Duodenal mucosa (tissue), 2 donors: ENCODE data around the gene BLOC1S5.

Source experiments
- H3K27ac ChIP-seq: one replicate; pipeline ENCODE4 v1.7.0; 2013; ENCODE audit warnings: low read depth, low read length
- H3K27me3 ChIP-seq, 2 donors: one replicate each; pipeline ENCODE4 v1.7.0; 2013; ENCODE audit warnings: low read length in 2 of 2, control low read depth in 1 of 2; ENCODE audit not compliant: insufficient read depth in 2 of 2, control insufficient read depth in 1 of 2
- H3K36me3 ChIP-seq, 2 donors: one replicate each; pipeline ENCODE4 v1.7.0; 2013; ENCODE audit warnings: low read length in 2 of 2, control low read depth in 1 of 2; ENCODE audit not compliant: insufficient read depth in 2 of 2, control insufficient read depth in 1 of 2
- H3K4me1 ChIP-seq, 2 donors: one replicate each; pipeline ENCODE4 v1.7.0; 2013; ENCODE audit warnings: low read length in 2 of 2, control low read depth in 1 of 2; ENCODE audit not compliant: insufficient read depth in 2 of 2, control insufficient read depth in 1 of 2
- H3K4me3 ChIP-seq, 2 donors: one replicate each; pipeline ENCODE4 v1.7.0; 2013; ENCODE audit warnings: low read length in 2 of 2, low read depth in 1 of 2
- H3K9ac ChIP-seq, 2 donors: one replicate each; pipeline ENCODE4 v1.7.0; 2013; ENCODE audit warnings: low read length in 2 of 2, low read depth in 1 of 2
- H3K9me3 ChIP-seq, 2 donors: one replicate each; pipeline ENCODE4 v1.7.0; 2013; ENCODE audit warnings: low read length in 2 of 2, control low read depth in 1 of 2; ENCODE audit not compliant: control insufficient read depth in 1 of 2

Gene BLOC1S5

GRCh38 chr6:7976485-7977056 lies 87.6 kb downstream of the BLOC1S5 start:
- Histone ChIP-seq H3K4me1 (peaks cover 24% of the 10 kb centered on the region in 2 donors), H3K4me3 (no peak overlapping the region), H3K27ac (no peak overlapping the region), H3K9me3 (no peaks in the 10 kb centered on the region), H3K27me3 (no peaks in the 10 kb centered on the region), H3K9ac (peak overlapping the region in 1 of 2 donors; percentile 10), H3K36me3 (no peaks in the 10 kb centered on the region)

GRCh38 chr6:7975764-7976146 lies 88.4 kb downstream of the BLOC1S5 start:
- no peak overlapping the region for H3K27ac ChIP-seq
- H3K4me3 ChIP-seq, result peak overlapping the region; percentile 3 to 53
- H3K36me3 ChIP-seq, result no peaks in the 10 kb centered on the region
- no peaks in the 10 kb centered on the region for H3K9me3 ChIP-seq
- H3K4me1 ChIP-seq, result peaks cover 24% of the 10 kb centered on the region in 2 donors
- H3K27me3 ChIP-seq, result no peaks in the 10 kb centered on the region
- peak overlapping the region in 1 of 2 donors; percentile 10 for H3K9ac ChIP-seq

GRCh38 chr6:7974938-7975763 lies 89.0 kb downstream of the BLOC1S5 start:
- Histone ChIP-seq H3K9me3 (peaks cover 2% of the 10 kb centered on the region in 2 donors), H3K27me3 (no peaks in the 10 kb centered on the region), H3K27ac (peak overlapping the region; percentile 39), H3K9ac (peak overlapping the region in 1 of 2 donors; percentile 0), H3K36me3 (no peaks in the 10 kb centered on the region), H3K4me1 (peaks cover 24% of the 10 kb centered on the region in 2 donors), H3K4me3 (peak overlapping the region; percentile 46 to 53)

GRCh38 chr6:7974565-7974937 lies 89.6 kb downstream of the BLOC1S5 start:
- Histone ChIP-seq H3K4me3 (peak overlapping the region; percentile 33 to 46), H3K36me3 (no peaks in the 10 kb centered on the region), H3K4me1 (peaks cover 24% of the 10 kb centered on the region in 2 donors), H3K9me3 (peaks cover 4 to 6% of the 10 kb centered on the region in 2 donors), H3K9ac (no peak overlapping the region), H3K27ac (peak overlapping the region; percentile 39), H3K27me3 (no peaks in the 10 kb centered on the region)

- Histone ChIP-seq H3K4me1 (peaks cover 24% of the 10 kb centered on the region in 2 donors), H3K27ac (no peak overlapping the region), H3K36me3 (no peaks in the 10 kb centered on the region), H3K9ac (no peak overlapping the region), H3K4me3 (no peak overlapping the region), H3K9me3 (peaks cover 4 to 10% of the 10 kb centered on the region in 2 donors), H3K27me3 (no peaks in the 10 kb centered on the region)
Observed at GRCh38 chr6:7973584-7973983, 90.6 kb downstream of the BLOC1S5 start.

GRCh38 chr6:7971499-7971898 lies 92.7 kb downstream of the BLOC1S5 start:
- Histone ChIP-seq H3K4me3 (no peak overlapping the region), H3K36me3 (no peaks in the 10 kb centered on the region), H3K27ac (no peak overlapping the region), H3K9me3 (peaks cover 4 to 10% of the 10 kb centered on the region in 2 donors), H3K9ac (no peak overlapping the region), H3K27me3 (no peaks in the 10 kb centered on the region), H3K4me1 (peaks cover 21 to 23% of the 10 kb centered on the region in 2 donors)

GRCh38 chr6:7970616-7971015 lies 93.6 kb downstream of the BLOC1S5 start:
- Histone ChIP-seq H3K36me3 (no peaks in the 10 kb centered on the region), H3K27me3 (no peaks in the 10 kb centered on the region), H3K4me1 (peaks cover 12 to 14% of the 10 kb centered on the region in 2 donors), H3K27ac (no peak overlapping the region), H3K9ac (no peak overlapping the region), H3K4me3 (no peak overlapping the region), H3K9me3 (peaks cover 4 to 10% of the 10 kb centered on the region in 2 donors)
